ENCODE data around the gene GTF3C1.

- no peak for TF ChIP-seq MAX (IDR thresholded peaks at IDR 0.05; ENCODE audit: low read depth, low read length)
- no peak for TF ChIP-seq CTCF (IDR thresholded peaks at IDR 0.05; ENCODE audit: low read depth, low read length)
- TF ChIP-seq POLR2A (IDR thresholded peaks at IDR 0.05; ENCODE audit: extremely low read depth, insufficient read length) = no peak
Observed at GRCh38 chr16:27470567-27471431, 78.9 kb downstream of the GTF3C1 start.

Data from NB4 (cell line).